ENCODE data around the gene MX2. TPM values are rescaled to one million over a fixed set of nuclear protein-coding genes. Genes with fewer than 3 reads are reported as not detected.

Gene MX2
- total and polyA plus RNA-seq, 2 of the 8 experiments (the other 6 are each of a cell fraction or from before 2014, with no cell fraction given), result 3.1 to 8.9 TPM

DNA sequence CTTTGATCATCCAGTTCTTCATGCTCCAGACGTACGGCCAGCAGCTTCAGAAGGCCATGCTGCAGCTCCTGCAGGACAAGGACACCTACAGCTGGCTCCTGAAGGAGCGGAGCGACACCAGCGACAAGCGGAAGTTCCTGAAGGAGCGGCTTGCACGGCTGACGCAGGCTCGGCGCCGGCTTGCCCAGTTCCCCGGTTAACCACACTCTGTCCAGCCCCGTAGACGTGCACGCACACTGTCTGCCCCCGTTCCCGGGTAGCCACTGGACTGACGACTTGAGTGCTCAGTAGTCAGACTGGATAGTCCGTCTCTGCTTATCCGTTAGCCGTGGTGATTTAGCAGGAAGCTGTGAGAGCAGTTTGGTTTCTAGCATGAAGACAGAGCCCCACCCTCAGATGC is 96.7 kb downstream of the MX2 start:
- Histone ChIP-seq H2BK15ac (ENCODE audit: low read length) (no peak overlapping the region), H4K8ac (ENCODE audit: extremely low read depth, insufficient read depth, low read length) (no peak overlapping the region), H3K18ac (ENCODE audit: extremely low read depth, low read length) (no peak overlapping the region), H3K23me2 (ENCODE audit: low read depth, low read length) (no peaks in the 10 kb centered on the region), H4K20me1 (replicated peaks in 1 of 2; ENCODE audit: control insufficient read depth in 1 of 2, insufficient read depth in 2 of 2, low read length in 2 of 2) (no peaks in the 10 kb centered on the region), H2AK5ac (ENCODE audit: low read depth, low read length) (no peak overlapping the region), H2AFZ (ENCODE audit: low read length) (no peak overlapping the region), H4K91ac (replicated peaks; ENCODE audit: insufficient read length, low read length) (no peak overlapping the region), H3K14ac (ENCODE audit: insufficient read length) (no peak overlapping the region), H3K4me3 (ENCODE audit: extremely low read depth in 1 of 4, insufficient read depth in 2 of 4, low read depth in 3 of 4, low read length in 4 of 4) (no peak overlapping the region), H2BK120ac (replicated peaks; ENCODE audit: low read depth, low read length) (no peak overlapping the region), H3K27me3 (replicated peaks in 1 of 4; ENCODE audit: control insufficient read depth in 3 of 4, extremely low read depth in 1 of 4, insufficient read depth in 3 of 4, low read length in 3 of 4) (no peaks in the 10 kb centered on the region), H3K27ac (ENCODE audit: low read depth, low read length) (no peak overlapping the region), H3K79me2 (ENCODE audit: control insufficient read depth in 1 of 2, insufficient read depth in 2 of 2, low read length in 2 of 2) (no peaks in the 10 kb centered on the region), H3K4me1 (replicated peaks in 1 of 4; ENCODE audit: control insufficient read depth in 3 of 4, insufficient read depth in 4 of 4, low read length in 3 of 4) (peaks cover 0 to 10% (median 5%) of the 10 kb centered on the region in 4 experiments; a peak in 6 of 7 replicates), H3K4ac (replicated peaks; ENCODE audit: insufficient read length, low read depth, low read length) (no peak overlapping the region), H3K36me3 (ENCODE audit: control insufficient read depth in 2 of 4, insufficient read depth in 4 of 4, low read length in 3 of 4) (peaks cover 0 to 2% (median 0%) of the 10 kb centered on the region in 4 experiments; a peak in 1 of 8 replicates), H3K4me2 (ENCODE audit: insufficient read depth in 1 of 2, low read depth in 2 of 2, low read length in 2 of 2) (no peak overlapping the region), H2BK20ac (ENCODE audit: low read length) (no peak overlapping the region), H3K56ac (replicated peaks; ENCODE audit: insufficient read length, low read depth, low read length) (no peak overlapping the region), H3K79me1 (ENCODE audit: low read depth, low read length) (no peaks in the 10 kb centered on the region), H2BK5ac (ENCODE audit: low read depth, low read length) (no peak overlapping the region), H2BK12ac (ENCODE audit: low read depth, low read length) (no peak overlapping the region), H3K9ac (replicated peaks in 1 of 4; ENCODE audit: extremely low read depth in 1 of 4, low read depth in 3 of 4, low read length in 3 of 4) (no peak overlapping the region), H4K5ac (ENCODE audit: insufficient read length, low read depth, low read length) (no peak overlapping the region), H3K23ac (ENCODE audit: insufficient read length) (no peak overlapping the region), H3K9me3 (ENCODE audit: insufficient read depth in 2 of 2, low read depth in 1 of 2, low read length in 1 of 2) (peaks cover 7% of the 10 kb centered on the region in 2 experiments)
- no peak for FAIRE-seq
- 95% methylated on average over 22 of the region's 22 CpGs; no CpG with 5 or more reads in 1 of the 2 experiments for WGBS, 2 experiments (ENCODE audit: extremely low coverage in 1 of 2, insufficient coverage in 1 of 2, insufficient read length in 1 of 2, insufficient replicate concordance in 2 of 2, low coverage in 1 of 2, low lambda C conversion rate in 2 of 2, missing lambda C conversion rate in 1 of 2)
- no peak for TF ChIP-seq GABPA (IDR thresholded peaks at IDR 0.05; ENCODE audit: borderline replicate concordance, insufficient read depth, low read length)
- TF ChIP-seq GTF2F1 (IDR thresholded peaks at IDR 0.05; ENCODE audit: borderline replicate concordance, low read depth, low read length), result no peak
- no peak for TF ChIP-seq MAFK (IDR thresholded peaks at IDR 0.05; ENCODE audit: low read depth, low read length)
- TF ChIP-seq EGR1 (IDR thresholded peaks at IDR 0.05; ENCODE audit: borderline replicate concordance, low read depth, low read length), result no peak
- TF ChIP-seq CHD1 (IDR thresholded peaks at IDR 0.05; ENCODE audit: low read depth, low read length), result no peak
- no peak for TF ChIP-seq POLR2A (IDR thresholded peaks at IDR 0.05; ENCODE audit: control extremely low read depth in 1 of 2, low read depth in 2 of 2, low read length in 2 of 2)
- no peak for TF ChIP-seq YY1 (IDR thresholded peaks at IDR 0.05; ENCODE audit: low read depth, low read length)
- TF ChIP-seq HDAC2 (IDR thresholded peaks at IDR 0.05; ENCODE audit: borderline replicate concordance in 1 of 2, low read depth in 2 of 2, low read length in 2 of 2), result no peak
- no peak for TF ChIP-seq CBX5 (IDR thresholded peaks at IDR 0.05; ENCODE audit: low read depth, low read length)
- TF ChIP-seq KDM4A (IDR thresholded peaks at IDR 0.05; ENCODE audit: low read depth, low read length, severe bottlenecking), result no peak
- DNase-seq (ENCODE audit: low read depth in 1 of 2, low spot score in 2 of 2), result no peak
- ChIA-PET CTCF (ENCODE audit: partially characterized antibody) (interaction anchor here (0.7 to 3.5 kb wide), 21 partner anchors 9 to 323 kb away, joined by 3 to 36 read pairs (median 3); no protein-coding TSS in a partner anchor), POLR2A (ENCODE audit: partially characterized antibody) (interaction anchor here (1.0 kb wide), 2 partner anchors 19 to 34 kb away, joined by 3 read pairs; no protein-coding TSS in a partner anchor)
